HEK293T (cell line): ENCODE results near the gene PCDHA9.

Experiments used
- ARNT ChIP-seq: fragments of 450-650 bp; IDR thresholded peaks from 2 replicates; pipeline ENCODE4 v1.6.1; 2017; ENCODE audit warnings: mild to moderate bottlenecking
- BHLHE40 ChIP-seq: fragments of 450-650 bp; IDR thresholded peaks from 2 replicates; pipeline ENCODE4 v1.6.1; 2016; ENCODE audit warnings: mild to moderate bottlenecking, moderate library complexity, borderline replicate concordance
- FOXA1 ChIP-seq: fragments of 450-650 bp; IDR thresholded peaks from 2 replicates; pipeline ENCODE4 v1.6.1; 2016; ENCODE audit warnings: mild to moderate bottlenecking
- FOXK2 ChIP-seq: fragments of 450-650 bp; IDR thresholded peaks from 2 replicates; pipeline ENCODE4 v1.6.1; 2016; ENCODE audit warnings: mild to moderate bottlenecking
- FOXM1 ChIP-seq: fragments of 450-650 bp; IDR thresholded peaks from 2 replicates; pipeline ENCODE4 v1.6.1; 2017; ENCODE audit warnings: mild to moderate bottlenecking, borderline replicate concordance
- L3MBTL2 ChIP-seq: fragments of 450-650 bp; conservative IDR thresholded peaks from 2 replicates; pipeline ENCODE4 v1.6.1; 2016; ENCODE audit warnings: mild to moderate bottlenecking
- LEF1 ChIP-seq: fragments of 450-650 bp; IDR thresholded peaks from 2 replicates; pipeline ENCODE4 v1.6.1; 2017; ENCODE audit warnings: mild to moderate bottlenecking, borderline replicate concordance
- NFRKB ChIP-seq: fragments of 450-650 bp; IDR thresholded peaks from 2 replicates; pipeline ENCODE4 v1.6.1; 2016; ENCODE audit warnings: mild to moderate bottlenecking, moderate library complexity
- TF ChIP-seq, protein P1 (sequence below): fragments of 450-650 bp; IDR thresholded peaks from 2 replicates; pipeline ENCODE4 v1.6.1; 2016

DNA sequence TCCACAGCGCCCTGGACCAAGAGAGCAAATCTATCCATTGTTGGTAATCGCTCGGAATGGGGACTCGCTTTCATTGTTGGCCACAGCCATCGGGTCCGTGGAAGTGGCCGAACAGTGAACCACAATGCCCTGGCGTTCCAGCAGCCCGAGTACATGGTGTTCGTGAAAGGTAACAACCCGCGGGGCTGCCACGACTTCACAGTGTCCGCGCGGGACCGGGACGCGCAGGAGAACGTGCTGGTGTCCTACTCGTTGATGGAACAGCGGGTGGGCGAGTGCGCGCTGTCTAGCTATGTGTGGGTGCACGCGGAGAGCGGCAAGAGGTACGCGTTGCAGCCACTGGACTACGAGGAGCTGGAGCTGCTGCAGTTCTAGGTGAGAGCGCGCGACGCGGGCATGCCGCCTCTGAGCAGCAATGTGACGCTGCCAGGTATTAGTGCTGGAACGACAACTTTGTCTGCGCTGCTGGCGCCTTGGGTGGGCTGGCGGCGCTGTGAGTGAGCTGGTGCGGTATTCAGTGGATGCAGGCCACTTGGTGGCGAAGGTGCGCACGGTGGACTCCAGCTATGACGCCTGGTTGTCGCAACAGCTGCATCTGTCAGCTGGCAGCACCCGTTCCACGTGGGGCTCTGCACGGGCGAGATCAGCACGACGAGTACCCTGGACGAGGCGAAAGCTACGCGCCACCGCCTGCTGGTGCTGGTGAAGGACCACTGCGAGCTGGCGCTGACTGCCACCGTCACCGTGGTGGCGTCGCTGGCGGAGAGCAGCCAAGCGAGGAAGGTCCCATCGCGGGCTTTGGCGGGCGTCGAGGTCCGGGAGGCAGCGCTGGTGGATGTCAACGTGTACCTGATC is 14.5 kb downstream of the PCDHA9 start:
- TF ChIP-seq BHLHE40 (no peak), FOXK2 (no peak), FOXM1 (no peak), L3MBTL2 (no peak), FOXA1 (no peak), LEF1 (no peak), ARNT (no peak), NFRKB (no peak)
- TF ChIP-seq, protein P1, sequence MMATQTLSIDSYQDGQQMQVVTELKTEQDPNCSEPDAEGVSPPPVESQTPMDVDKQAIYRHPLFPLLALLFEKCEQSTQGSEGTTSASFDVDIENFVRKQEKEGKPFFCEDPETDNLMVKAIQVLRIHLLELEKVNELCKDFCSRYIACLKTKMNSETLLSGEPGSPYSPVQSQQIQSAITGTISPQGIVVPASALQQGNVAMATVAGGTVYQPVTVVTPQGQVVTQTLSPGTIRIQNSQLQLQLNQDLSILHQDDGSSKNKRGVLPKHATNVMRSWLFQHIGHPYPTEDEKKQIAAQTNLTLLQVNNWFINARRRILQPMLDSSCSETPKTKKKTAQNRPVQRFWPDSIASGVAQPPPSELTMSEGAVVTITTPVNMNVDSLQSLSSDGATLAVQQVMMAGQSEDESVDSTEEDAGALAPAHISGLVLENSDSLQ, result no peak
